Ascending aorta (tissue), 2 donors: ENCODE measurements around the gene PPP1R3F. TPM values are rescaled to one million over a fixed set of nuclear protein-coding genes. Genes with fewer than 3 reads are reported as not detected.

Source experiments
- DNase-seq, 2 donors: peaks; one replicate each; pipeline ENCODE4 v3.0.0-alpha.2; 2019; ENCODE audit warnings: low spot score in 2 of 2
- H3K27ac ChIP-seq, 2 donors: fragments of 200-600 bp; sonication (generic); one replicate each; pipeline ENCODE4 v1.5.1; 2016 to 2017; ENCODE audit warnings: mild to moderate bottlenecking in 1 of 2
- H3K27me3 ChIP-seq: fragments of 200-600 bp; sonication (generic); one replicate; pipeline ENCODE4 v1.5.1; 2017
- H3K36me3 ChIP-seq, 2 donors: fragments of 200-600 bp; sonication (generic); one replicate each; pipeline ENCODE4 v1.5.1; 2016
- H3K4me1 ChIP-seq, 2 donors: fragments of 200-600 bp; sonication (generic); one replicate each; pipeline ENCODE4 v1.5.1; 2016 to 2017; ENCODE audit warnings: mild to moderate bottlenecking in 1 of 2
- H3K4me3 ChIP-seq, 2 donors: fragments of 200-600 bp; sonication (generic); one replicate each; pipeline ENCODE4 v1.5.1; 2016 to 2017; ENCODE audit warnings: mild to moderate bottlenecking in 1 of 2
- H3K9me3 ChIP-seq, 2 donors: fragments of 200-600 bp; sonication (generic); one replicate each; pipeline ENCODE4 v1.5.1; 2016
- intact Hi-C: fragments of 100-400 bp; cut with DNase I; formaldehyde crosslinking; loops from one replicate; pipeline ENCODE4 v1.15.1; 2023
- total RNA-seq: library from RNA; depleted of rRNA; stranded (reverse); fragments of >200 nt; gene quantifications from one replicate; pipeline ENCODE4 v1.1.0, GENCODE V29; 2016
- TF ChIP-seq, protein P1 (sequence below), 3 experiments: fragments of 200-600 bp in 2 of 3; fragments of 450-650 bp in 1 of 3; sonication (generic) in 2 of 3; IDR thresholded peaks; one replicate each; pipeline ENCODE4 v1.5.1; 2016 to 2019; ENCODE audit warnings: antibody characterized with exemption in 3 of 3, mild to moderate bottlenecking in 1 of 3, moderate library complexity in 1 of 3

The PPP1R3F gene
- total RNA-seq, 1 donor from 2014 or later, result 14.8 TPM

DNA sequence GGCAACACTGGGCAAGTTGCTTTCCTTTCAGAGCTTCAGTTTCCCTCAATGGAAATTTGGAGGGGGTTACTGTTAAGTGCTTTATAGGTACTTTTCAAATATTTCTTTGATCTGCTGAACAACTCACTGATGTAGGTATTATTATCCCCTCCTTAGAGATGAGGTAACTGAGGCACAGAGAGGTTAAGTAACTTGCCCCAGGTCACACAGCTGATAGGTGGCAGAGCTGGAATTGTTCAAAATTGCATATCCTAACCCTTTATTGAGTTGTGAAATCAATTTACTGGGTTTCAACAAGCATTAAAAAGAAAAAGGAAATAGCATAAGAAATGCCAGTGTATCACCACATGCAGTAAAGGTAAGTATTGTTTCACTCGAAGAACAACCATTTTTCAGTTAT, 6.6 kb downstream of the PPP1R3F start:
- Histone ChIP-seq H3K9me3 (no peaks in the 10 kb centered on the region), H3K4me3 (no peak overlapping the region), H3K27ac (peak overlapping the region in 1 of 2 donors; percentile 0), H3K4me1 (peaks cover 0 to 2% of the 10 kb centered on the region in 2 donors), H3K27me3 (no peaks in the 10 kb centered on the region), H3K36me3 (no peaks in the 10 kb centered on the region)
- TF ChIP-seq, protein P1, sequence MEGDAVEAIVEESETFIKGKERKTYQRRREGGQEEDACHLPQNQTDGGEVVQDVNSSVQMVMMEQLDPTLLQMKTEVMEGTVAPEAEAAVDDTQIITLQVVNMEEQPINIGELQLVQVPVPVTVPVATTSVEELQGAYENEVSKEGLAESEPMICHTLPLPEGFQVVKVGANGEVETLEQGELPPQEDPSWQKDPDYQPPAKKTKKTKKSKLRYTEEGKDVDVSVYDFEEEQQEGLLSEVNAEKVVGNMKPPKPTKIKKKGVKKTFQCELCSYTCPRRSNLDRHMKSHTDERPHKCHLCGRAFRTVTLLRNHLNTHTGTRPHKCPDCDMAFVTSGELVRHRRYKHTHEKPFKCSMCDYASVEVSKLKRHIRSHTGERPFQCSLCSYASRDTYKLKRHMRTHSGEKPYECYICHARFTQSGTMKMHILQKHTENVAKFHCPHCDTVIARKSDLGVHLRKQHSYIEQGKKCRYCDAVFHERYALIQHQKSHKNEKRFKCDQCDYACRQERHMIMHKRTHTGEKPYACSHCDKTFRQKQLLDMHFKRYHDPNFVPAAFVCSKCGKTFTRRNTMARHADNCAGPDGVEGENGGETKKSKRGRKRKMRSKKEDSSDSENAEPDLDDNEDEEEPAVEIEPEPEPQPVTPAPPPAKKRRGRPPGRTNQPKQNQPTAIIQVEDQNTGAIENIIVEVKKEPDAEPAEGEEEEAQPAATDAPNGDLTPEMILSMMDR (IDR thresholded peaks at IDR 0.05), result no peak
- no peak for DNase-seq
- intact Hi-C loops, result no loop called here

DNA sequence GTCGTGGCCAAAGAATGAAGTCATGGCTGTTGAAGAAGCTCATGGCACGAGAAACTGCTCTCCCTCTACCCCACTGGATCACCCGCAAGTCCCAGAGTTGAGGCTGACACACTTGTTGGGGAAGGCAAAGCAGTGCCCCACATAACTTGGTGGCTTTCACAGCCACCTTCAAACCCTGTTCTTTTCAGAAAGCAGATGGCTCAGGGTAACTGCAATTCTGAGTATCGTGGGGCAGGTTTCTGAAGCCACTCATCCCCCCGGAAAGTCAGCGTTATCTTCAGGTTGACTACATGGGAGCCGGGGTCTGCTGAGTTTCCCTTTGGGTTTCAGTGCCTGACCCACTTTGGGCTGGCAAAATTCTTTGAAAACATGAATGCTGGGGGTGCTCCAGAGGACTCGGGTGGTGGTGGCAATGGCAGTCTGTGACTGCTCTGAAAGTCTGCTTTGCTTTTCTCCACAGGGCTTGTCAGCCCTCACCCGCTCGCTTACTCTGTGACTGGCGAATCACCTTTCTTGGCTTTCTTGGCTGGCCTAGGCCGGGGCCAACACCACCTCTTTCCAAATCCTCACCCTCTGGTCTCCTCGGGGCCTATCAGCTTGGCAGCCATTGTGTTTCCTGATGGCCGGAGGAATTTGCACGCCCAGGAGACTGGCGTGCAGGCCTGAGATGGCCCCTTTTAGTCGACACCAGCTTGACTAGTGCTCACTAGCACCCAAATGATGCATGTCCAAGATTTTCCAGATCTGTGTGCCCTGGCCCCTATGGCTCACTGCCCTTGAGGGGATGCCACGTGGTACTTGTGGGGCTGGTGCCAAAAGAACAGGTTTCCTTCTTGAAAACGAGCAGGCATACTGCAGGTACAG, 7.3 kb downstream of the PPP1R3F start:
- Histone ChIP-seq H3K27me3 (no peaks in the 10 kb centered on the region), H3K4me1 (peaks cover 0 to 2% of the 10 kb centered on the region in 2 donors), H3K27ac (peak overlapping the region; percentile 0 to 24), H3K9me3 (no peaks in the 10 kb centered on the region), H3K36me3 (no peaks in the 10 kb centered on the region), H3K4me3 (no peak overlapping the region)
- intact Hi-C loops, result no loop called here
- DNase-seq, result no peak
- TF ChIP-seq, protein P1 (IDR thresholded peaks at IDR 0.05), result no peak

DNA sequence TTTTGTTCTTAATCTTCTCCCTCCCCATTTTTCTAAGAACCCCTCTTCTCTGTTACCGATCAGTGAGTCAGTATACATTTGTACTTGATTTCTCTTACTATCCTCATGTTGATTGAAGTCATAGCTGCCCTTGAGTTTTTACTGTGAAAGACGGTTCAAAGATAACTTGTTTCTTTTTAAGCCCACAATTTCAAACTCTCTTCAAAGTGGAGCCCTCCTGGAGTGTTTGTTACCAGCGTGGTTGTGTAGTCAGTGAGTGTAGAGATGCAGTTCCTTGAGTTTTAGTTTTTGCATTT, 7.9 kb downstream of the PPP1R3F start:
- intact Hi-C loops, result no loop called here
- H3K36me3 ChIP-seq, result no peaks in the 10 kb centered on the region
- no peaks in the 10 kb centered on the region for H3K9me3 ChIP-seq
- TF ChIP-seq, protein P1 (IDR thresholded peaks at IDR 0.05), result no peak
- DNase-seq, result no peak
- no peaks in the 10 kb centered on the region for H3K4me1 ChIP-seq
- no peak overlapping the region for H3K4me3 ChIP-seq
- H3K27ac ChIP-seq, result no peak overlapping the region
- no peaks in the 10 kb centered on the region for H3K27me3 ChIP-seq

DNA sequence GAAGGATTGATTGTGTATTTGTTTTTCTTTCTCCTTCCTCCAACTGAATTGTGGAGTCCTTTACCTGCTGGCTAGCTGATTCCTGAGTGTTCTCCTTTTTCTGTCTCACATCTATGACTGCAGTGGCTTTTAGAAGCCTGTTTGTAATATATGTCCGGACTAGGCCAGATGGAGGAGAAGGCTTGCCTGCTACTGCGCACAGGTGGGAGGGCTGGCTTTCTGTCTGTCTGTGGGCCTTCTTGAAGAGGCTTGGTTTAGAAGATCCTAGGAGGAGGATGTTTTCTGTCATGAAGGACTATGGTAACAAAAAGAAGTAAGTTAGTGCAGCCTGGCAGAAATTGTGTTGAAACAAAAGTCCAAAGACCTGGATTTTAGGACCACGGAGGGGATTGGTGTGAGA, 8.5 kb downstream of the PPP1R3F start:
- no peaks in the 10 kb centered on the region for H3K4me1 ChIP-seq
- TF ChIP-seq, protein P1 (IDR thresholded peaks at IDR 0.05), result no peak
- no peaks in the 10 kb centered on the region for H3K27me3 ChIP-seq
- no peaks in the 10 kb centered on the region for H3K36me3 ChIP-seq
- H3K27ac ChIP-seq, result no peak overlapping the region
- intact Hi-C loops, result no loop called here
- no peaks in the 10 kb centered on the region for H3K9me3 ChIP-seq
- H3K4me3 ChIP-seq, result no peak overlapping the region
- DNase-seq, result peak in 1 of 2 donors; percentile 8

DNA sequence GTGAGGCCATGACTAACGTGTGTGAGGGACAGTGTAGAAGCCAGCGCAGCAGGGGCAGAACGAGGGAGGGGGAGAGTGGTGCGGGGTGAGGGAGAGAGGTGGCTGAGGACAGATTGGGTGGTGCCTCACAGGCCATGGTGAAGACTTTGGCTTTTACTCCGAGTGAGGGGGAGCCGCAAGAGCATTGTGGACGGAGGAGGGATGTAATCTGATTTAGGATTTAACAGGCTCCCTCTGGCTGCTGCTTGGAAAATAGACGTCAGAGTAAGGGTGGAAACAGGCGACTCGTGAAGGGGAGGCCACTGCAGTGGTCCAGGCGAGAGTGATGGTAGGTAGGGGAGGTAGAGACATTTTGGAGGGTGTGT, 13.0 kb downstream of the PPP1R3F start:
- no peak for DNase-seq
- intact Hi-C loops, result no loop called here
- TF ChIP-seq, protein P1 (IDR thresholded peaks at IDR 0.05), result peak in 2 of 3 experiments; percentile 15 to 41
- Histone ChIP-seq H3K27ac (no peak overlapping the region), H3K4me1 (no peaks in the 10 kb centered on the region), H3K4me3 (no peak overlapping the region), H3K9me3 (no peaks in the 10 kb centered on the region), H3K36me3 (peaks cover 0 to 4% of the 10 kb centered on the region in 2 donors), H3K27me3 (no peaks in the 10 kb centered on the region)
